ENCODE data around the gene COL7A1.

The COL7A1 gene

DNA sequence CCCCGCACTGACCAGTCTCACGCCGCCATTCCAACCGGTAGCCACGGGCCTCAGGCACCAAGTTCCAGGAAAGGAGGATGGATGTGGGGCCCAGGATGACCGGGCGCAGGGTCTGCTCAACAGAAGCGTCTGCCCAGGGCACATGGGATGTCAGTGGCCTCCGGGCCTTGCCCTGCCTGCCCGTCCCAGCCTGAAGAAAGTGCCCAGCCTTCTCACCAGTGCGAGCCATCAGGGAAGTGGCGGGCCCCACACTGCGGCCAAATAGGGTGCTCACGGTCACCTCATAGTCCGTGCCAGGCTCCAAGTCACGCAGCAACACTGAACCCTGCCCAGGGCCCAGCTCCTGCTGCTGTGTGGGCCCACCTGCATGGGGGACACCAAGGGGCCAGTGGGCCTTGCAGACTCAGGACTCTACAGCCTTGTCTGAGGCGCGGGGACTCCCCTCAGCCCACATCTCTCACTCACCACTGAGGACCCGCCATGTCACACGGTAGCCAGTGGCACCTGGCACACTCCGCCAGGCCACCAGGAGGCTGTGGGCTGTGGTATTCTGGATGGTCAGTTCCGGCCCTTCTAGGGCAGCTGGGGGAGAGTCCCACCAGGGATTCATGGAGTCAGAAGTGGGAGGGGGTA is 3.1 kb downstream of the COL7A1 start:
- no peak for DNase-seq (ENCODE audit: low read depth, low spot score)

DNA sequence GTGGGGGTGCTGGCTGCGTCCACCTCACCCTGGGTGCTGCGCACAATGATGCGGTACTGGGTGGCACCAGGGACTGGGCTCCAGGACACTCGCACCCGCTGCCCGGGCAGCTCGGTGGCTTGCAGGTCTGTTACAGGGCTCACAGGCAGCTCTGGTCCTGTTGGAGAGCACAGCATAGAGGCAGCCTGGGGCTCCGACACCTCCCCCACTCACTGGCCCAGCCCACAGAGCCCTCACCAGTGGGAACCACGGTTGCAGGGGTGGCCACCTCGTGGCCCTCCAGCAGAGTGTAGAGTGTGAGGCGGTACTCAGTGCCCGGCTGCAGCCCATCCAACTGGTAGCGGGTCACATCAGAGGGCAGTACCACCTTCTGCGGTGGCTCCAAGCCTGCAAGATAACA is 3.7 kb downstream of the COL7A1 start:
- no peak for DNase-seq (ENCODE audit: low read depth, low spot score)

DNA sequence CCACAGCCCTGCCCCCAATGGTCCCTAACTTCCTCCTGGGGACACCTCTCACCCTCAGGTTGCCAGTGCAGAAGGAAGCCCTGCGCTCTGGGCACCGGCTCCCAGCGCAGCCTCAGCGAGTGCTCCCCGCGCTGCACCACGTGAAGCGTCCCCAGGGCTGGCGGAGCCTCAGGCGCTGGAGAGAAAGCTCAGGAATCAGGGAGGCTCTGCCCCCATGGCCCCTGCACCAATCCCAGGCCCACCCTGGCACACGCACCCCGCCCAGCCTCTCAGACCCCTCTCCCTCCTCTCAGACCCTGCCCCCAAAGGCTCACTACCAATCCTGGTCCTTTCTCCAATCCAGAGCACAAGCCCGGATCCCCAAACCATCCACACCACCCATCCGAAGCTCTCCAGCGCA is 6.9 kb downstream of the COL7A1 start:
- no peak for DNase-seq (ENCODE audit: low read depth, low spot score)

DNA sequence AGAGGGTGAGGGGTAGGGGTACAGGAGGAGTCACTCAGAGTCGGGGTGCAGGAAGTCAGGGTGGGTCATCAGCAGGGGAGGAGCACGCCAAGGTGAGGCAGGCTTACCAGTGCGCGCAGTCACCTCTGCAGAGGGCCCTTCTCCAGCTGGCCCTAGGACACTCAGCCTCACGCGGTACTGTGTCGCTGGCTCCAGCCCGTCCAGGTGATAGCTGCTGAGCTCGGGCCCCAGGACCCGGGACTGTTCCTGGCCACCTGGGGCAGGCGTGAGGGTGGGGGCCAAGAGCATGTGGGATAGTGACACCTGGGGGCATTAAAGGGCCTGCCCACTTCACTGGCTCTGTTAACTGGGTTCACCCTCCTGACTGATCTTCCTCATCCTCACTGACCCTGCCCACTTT is 7.4 kb downstream of the COL7A1 start:
- no peak for DNase-seq (ENCODE audit: low read depth, low spot score)

DNA sequence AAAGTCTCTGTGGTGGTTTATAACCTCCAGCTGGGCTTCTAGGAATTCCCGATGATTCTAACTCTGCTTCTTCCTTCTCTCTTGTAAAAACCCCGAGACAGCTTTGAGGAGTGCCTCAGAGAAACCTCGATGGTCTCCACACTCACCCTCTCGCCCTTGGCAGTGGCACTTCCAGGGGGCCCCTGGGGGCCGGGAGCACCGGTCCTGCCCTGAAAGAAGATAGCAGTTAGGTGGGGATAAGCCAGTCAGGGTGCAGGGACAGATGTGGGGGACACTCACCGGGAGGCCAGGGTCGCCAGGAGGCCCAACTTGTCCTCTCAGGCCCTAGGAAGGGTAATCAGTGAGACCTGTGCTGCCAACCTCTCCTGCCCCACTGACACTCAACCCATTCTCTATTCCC is 9.7 kb downstream of the COL7A1 start:
- no peak for DNase-seq (ENCODE audit: low read depth, low spot score)

DNA sequence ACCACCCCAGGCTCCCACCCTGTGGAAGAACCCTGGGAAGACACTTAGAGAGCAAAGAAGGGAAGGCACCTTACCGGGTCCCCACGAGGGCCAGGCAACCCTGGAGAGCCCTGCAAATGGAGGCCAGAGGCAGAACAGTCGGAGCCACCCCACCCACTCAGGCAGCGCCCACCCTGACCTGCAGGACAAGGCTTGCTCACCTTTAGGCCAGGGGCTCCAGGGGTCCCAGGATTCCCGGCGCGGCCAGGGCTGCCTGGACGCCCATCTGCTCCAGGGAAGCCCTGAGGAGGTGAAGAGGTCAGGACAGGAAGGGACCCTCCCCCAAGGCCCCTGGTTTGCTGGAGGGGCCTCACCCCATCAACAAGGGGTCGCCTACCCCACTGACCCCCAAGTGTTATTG is 10.3 kb downstream of the COL7A1 start:
- no peak for DNase-seq (ENCODE audit: low read depth, low spot score)

DNA sequence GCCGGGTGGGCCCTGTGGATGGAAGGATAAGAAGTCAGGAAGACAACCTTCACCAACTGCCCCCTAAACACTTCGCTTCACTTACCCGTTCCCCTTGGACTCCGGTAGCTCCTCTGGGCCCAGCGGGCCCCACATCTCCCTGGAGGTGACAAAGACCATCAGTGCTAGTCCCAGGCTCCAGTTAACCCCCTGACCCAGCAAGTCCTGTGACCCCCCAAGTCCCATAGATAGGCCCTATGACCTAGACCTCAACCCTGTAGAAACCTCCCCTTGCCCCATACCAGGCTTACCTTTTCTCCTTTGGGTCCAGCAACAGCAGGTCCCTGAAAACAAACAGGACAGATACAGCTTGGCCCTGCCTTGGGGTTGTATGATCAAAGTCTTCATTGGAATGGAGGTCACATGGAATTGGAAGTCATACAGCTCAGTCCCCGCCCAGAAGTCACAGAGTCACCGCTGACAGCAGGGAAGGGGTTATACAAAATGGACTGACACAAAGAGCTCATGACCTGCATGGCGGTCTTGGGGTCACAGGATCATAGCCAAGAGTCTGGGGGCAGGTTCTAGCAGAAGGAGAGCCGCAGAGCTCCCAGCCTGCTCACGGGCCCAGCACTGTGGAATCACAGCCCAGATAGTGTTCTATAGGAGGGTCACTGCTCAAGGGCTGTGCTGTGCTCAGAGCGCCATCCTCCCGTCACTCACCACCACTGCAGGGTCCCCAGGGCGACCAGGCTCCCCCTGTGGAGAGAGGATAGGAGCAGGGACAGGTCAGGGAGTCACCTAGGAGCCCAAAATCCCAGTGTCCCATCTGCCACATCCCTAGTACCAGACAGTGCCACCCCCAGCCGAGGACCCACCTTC is 13.3 kb downstream of the COL7A1 start:
- DNase-seq (ENCODE audit: low read depth, low spot score) = no peak

DNA sequence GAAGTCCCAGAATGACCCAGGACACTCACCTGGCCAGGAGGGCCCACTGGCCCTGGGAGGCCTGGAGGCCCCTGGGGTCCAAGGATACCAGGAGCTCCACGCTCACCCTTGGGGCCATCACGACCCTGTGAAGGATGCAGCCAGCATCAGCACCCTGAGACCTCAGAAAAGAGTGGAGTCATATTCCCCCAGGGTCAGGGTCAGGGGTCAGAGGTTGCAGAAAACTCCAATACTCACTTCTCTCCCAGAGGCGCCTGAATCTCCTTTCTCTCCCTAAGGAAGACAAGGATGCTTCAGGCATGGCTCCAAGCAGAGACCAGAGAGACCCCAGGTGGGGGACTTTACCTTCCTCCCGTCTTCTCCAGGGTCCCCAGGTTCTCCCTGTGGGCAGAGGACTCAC is 18.5 kb downstream of the COL7A1 start:
- no peak for DNase-seq (ENCODE audit: low read depth, low spot score)

DNA sequence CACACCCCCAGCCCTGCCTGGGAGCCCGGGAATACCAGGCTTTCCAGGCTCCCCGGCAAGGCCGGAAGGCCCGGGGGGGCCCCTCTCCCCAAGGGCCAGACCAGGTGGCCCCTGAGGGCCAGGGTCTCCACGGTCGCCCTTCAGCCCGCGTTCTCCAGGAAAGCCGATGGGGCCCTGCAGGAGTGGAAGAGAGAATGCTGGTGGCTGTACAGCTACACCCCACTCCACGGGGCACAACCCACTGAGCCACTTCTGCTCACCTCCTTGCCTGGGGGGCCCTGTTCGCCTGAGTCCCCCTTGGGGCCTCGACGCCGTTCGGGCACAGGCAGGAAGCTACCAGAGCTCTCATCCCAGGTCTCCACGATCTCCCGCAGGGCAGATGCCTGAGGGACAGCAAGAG is 19.8 kb downstream of the COL7A1 start:
- no peak for DNase-seq (ENCODE audit: low read depth, low spot score)

DNA sequence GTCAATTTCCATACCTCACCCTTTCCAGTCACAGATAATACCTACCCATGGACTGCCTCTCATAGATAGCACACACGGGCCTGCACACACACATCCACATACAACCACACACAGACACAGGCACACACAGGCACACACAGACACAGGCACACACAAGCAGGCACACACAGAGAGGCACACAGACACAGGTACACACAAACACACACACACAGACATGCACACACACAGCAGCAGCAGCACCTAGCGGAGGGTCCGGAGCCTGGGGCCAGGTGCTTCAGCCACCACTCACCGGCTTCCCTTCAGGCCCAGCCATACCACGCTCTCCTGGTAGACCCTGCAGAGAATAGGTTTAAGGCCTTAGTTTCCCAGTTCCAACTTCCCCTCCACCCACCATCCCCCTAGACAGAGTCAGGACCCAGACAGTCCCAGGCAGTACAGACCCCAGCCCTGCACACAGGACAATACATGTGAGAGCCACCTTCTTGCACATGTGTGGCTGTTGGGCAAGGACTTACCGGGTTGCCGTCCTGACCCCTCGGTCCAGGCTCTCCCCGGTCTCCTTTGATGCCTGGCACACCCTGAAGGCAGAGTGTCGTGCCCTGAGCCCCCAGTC is 21.1 kb downstream of the COL7A1 start:
- no peak for DNase-seq (ENCODE audit: low read depth, low spot score)

DNA sequence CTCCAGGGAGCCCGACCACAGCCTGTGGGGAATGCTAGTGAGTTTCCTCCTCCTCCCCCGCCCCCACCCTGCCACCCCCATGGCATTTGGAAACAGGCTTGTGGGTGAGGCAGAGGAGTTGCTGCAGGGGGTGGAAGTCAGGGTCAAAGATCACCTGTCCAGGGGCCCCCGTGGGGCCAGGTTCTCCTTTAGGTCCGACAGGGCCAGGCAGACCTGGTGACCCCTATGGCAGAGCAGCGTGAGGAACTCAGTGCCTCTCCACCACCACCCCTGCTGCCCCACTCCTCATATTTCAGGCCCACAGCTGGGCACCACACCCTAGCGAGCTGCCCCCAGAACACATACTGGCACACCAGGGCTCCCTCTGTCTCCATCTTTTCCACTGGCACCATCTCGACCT is 22.6 kb downstream of the COL7A1 start:
- DNase-seq (ENCODE audit: low read depth, low spot score) = no peak

DNA sequence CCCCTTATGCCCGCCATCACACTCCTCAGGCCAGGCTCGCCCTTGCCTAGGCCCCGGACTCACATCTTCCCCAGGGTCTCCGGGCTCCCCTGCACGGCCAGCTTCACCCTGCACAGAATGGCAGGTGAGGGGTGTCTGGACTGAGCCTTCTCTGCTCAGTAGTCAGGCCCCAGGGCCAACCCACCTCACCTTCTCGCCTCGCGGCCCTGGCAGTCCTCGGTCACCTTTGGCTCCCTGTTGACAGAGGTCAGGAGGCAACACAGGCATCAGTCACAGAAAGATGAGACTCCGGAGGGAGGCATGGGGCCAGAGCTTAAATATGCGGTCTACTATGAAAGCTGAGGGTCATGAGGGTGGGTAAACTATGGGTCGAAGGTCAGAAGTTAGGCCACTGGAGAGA is 23.2 kb downstream of the COL7A1 start:
- no peak for DNase-seq (ENCODE audit: low read depth, low spot score)

DNA sequence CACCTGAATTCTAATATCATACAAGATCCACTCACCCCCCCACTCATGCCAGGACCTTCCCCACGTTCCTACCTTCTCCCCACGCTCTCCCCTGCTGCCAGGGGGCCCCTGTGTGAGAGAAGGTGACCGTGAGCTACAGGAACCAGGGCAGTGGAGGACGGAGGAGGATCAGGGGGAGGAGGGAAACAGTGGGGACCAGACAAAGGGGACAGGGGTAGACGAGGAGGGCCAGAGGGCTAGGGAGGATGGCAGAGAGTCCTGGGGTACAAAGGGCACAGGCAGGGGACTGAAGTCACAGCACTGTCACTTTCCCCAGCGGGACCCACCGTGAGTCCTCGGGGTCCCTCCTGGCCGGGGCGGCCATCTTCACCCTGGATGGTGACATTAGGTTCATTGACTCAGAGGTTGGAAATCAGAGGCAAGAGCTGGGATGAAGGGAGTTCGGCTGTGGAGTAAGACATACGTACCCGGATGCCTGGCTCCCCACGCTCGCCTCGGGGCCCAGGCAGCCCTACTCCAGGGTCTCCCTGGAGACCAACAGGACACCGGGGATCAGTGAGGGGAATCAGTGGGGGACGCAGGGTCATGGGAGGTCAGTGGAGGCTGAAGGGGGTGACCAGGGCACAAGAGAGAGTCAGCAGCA is 25.2 kb downstream of the COL7A1 start:
- no peak for DNase-seq (ENCODE audit: low read depth, low spot score)

DNA sequence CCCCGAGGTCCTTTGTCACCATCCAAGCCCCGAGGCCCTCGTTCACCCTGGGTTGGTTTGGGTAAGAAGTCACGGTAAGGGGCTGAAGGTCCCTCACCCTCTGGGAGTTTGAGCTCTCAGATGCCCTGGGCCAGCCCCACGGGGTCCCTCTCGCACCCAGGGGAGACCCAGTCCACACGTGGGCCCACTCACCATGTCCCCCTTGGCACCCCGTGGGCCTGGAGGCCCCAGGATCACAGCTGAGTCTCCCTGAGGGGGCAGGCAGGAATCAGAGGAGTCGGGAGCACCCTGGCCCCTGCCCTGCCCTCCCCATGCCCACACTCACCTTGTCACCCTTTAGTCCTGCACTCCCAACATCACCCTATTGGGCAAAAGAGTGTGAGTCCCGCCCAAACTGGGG is 25.7 kb downstream of the COL7A1 start:
- no peak for DNase-seq (ENCODE audit: low read depth, low spot score)

DNA sequence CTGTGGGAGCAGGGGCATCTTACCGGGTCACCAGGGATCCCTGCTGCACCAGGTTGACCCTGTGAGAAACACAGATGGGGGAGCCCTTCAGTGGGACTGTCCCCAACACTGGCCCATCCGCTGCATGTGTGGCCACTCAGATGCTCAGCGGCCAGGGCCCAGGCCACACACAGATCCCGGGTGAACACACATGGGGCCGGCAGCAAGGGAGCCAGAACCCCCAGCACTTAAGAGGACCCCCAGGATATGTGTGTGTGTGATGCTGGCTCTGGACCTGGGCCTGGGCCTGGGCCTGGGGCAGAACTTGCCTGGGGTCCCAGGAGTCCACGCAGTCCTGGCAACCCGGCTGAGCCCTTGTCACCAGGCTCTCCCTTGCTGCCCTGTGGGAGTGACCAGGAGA is 26.7 kb downstream of the COL7A1 start:
- no peak for DNase-seq (ENCODE audit: low read depth, low spot score)

DNA sequence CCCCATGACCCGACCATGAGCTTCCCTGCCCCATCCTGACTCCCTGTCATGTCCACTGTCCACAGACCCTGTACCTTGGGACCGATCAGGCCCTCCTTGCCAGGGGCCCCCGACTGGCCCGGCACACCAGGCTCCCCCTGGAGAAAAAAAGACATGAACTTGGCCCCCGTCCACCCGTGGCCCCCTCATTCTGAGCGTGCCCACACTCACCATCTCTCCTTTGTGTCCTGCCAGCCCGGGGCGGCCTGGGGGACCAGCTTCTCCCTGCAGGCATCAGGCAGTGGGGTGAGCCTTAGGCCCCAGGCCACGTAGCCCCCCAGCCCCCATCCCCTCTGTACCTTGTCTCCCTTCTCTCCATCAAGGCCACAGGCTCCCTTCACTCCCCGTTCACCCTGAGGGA is 27.6 kb downstream of the COL7A1 start:
- DNase-seq (ENCODE audit: low read depth, low spot score) = no peak

DNA sequence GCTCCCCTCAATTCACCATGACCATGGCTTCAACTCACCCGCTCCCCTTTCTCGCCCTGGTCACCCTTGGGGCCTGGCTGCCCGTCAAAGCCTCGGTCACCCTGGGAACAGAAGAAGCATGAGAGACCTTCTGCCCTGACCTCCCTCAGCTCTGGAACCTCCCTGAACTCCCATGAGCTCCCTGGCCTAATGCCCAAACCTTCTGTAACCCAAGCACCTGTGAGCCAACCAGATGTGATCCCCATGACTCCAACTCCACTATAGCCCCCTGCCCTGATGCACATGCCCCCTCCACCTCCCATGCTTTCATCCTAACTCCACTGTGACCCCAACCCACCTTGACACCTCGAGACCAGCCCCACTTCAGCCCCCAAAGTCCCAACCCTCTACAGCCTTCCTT is 28.0 kb downstream of the COL7A1 start:
- DNase-seq (ENCODE audit: low read depth, low spot score) = no peak

DNA sequence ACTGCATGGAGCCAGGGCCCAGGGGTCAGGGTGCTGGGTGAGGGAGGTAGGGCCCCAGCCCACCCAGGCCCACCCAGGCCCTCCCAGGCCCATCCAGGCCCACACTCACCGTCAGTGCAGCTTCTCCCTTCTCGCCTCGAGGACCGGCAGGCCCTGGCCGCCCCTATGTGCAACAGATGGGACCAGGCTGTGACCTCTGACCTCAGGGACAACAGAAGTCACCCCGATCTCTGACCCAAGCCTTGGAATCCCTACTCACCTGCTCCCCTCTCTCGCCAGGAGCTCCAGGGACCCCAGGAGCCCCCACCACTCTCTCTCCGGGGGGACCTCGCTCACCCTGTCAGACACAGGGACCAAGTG is 28.7 kb downstream of the COL7A1 start:
- DNase-seq (ENCODE audit: low read depth, low spot score) = no peak

DNA sequence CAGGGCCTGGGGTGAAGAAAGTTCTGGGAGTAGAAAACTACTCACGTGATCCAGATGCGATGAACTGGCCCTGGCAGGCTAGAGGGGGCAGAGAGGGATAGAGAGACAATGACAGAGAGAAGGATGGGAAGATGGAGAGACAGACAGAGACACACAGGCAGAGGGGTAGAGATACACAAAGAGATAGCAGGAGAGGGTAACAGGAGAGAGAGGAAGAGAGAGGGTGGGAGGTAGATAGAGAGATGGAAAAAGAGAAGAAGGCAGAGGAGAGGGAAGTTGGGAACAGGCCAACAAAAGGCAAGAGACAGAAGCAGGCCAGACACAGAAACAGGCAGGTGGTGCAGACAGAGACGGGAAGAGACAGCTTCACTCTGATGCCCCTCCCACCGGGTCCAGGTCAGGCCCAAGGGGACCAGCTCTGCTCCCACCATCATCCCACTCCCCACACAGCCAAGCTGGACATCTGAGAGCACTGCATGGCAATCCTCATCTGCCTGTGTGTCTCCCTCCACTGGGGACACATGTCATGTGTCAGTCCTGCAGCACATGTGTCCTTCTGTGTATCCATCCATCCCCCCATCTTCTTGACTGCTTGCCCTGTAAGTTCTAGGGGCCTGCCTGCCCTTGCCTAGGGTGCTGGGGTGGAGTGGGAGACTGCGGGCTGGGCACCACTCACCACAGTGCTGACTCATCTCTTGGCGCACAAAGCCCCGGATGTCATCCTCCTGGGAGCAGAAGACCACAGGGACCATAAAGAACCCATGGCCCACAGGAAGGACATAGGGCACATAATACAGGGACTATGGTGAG is 29.3 kb downstream of the COL7A1 start:
- DNase-seq (ENCODE audit: low read depth, low spot score) = no peak

DNA sequence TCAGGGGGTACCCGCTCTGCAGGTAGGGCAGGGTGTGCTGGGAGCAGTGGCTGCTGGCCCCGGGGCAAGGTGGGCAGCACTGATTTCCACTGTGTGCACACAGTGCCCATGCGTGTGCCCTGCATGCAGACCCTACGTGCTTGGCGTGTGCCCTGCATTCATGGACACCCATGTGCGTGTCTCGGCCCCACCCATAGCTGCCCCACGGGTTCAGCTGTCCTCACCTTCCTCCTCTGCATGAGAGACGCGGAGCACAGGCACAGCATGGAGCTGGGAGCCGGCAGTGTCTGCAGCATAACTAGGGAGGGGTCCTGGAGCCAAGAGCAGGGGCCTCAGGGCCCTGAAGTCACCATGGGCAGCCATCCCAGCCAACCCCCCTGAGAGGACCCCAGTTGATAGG is 29.9 kb downstream of the COL7A1 start:
- DNase-seq (ENCODE audit: low read depth, low spot score) = no peak

DNA sequence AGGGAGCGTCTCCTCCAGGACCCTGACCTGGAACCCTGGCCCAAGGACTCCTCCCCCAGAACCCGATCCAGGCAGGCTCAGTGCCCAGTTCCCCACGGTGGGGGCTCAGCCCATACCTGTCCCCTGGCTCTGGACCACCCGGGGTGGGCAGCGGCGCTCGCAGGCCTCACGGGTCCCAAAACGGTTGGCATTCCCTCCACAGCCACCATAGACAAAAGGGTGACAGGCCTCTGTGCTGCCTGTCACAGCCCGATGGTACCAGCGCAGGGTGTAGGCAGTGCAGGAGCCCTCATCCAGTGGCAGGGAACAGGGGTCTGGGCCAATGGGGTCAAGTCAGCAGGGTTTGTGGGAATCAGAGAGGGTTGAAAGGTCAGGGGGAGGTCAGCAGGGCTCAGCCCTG is 30.5 kb downstream of the COL7A1 start:
- no peak for DNase-seq (ENCODE audit: low read depth, low spot score)

DNA sequence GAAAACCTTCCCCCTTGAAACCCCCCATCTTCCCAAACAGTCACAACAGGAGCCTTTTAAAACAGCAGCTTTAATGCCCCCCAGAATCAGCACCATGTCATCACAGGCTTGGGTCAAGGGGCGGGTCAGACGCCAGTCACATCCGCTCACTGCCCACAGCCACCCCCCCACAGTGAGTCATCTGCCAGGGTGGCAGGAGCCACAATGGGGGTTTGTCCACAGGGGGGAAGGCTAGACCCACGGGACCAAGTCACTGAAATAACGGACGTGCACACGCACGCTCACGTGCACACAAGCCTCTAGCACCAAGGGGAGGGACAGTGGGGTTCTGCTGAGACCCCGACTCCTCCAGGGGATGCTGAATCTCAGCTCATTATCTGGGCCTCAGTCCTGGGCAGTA is 31.1 kb downstream of the COL7A1 start:
- no peak for DNase-seq (ENCODE audit: low read depth, low spot score)
